Jurkat, Clone E6-1 (cell line): ENCODE results near the gene ZNF804A.
"Not testable (repeated sequence)": the region's sequence is repeated elsewhere in the genome, so short reads cannot be mapped to it uniquely, and the experiment has no call there.

Source experiments
- DNase-seq: peaks from one replicate; pipeline ENCODE4 v3.0.0-alpha.2; 2011; ENCODE audit warnings: low read depth, low spot score
- H3K4me3 ChIP-seq: 2 replicates; pipeline ENCODE4 v1.5.1; 2011; ENCODE audit warnings: mild to moderate bottlenecking, low read length, control low read depth, moderate library complexity

The ZNF804A gene

GRCh38 chr2:184685999-184686841, 87.9 kb downstream of the ZNF804A start:
- DNase-seq: no peak
- H3K4me3 ChIP-seq: no peak overlapping the region

GRCh38 chr2:184689638-184690037, 91.3 kb downstream of the ZNF804A start:
- no peak for DNase-seq
- H3K4me3 ChIP-seq: no peak overlapping the region

- no peak for DNase-seq
- no peak overlapping the region for H3K4me3 ChIP-seq
Observed at GRCh38 chr2:184692141-184692734, 93.9 kb downstream of the ZNF804A start.

GRCh38 chr2:184696644-184697043, 98.3 kb downstream of the ZNF804A start:
- DNase-seq: no peak
- H3K4me3 ChIP-seq: no peak overlapping the region

- H3K4me3 ChIP-seq: no peak overlapping the region
- DNase-seq: no peak
Observed at GRCh38 chr2:184698476-184698875, 100.1 kb downstream of the ZNF804A start.

- DNase-seq: no peak
- no peak overlapping the region for H3K4me3 ChIP-seq
Observed at GRCh38 chr2:184721881-184722280, 123.6 kb downstream of the ZNF804A start.

- H3K4me3 ChIP-seq: no peak overlapping the region
- DNase-seq: no peak
Observed at GRCh38 chr2:184727813-184728212, 129.5 kb downstream of the ZNF804A start.

- no peak for DNase-seq
- no peak overlapping the region for H3K4me3 ChIP-seq
Observed at GRCh38 chr2:184728411-184728810, 130.1 kb downstream of the ZNF804A start.

GRCh38 chr2:184729581-184729980, 131.3 kb downstream of the ZNF804A start:
- no peak overlapping the region for H3K4me3 ChIP-seq
- no peak for DNase-seq

- no peak overlapping the region for H3K4me3 ChIP-seq
- no peak for DNase-seq
Observed at GRCh38 chr2:184730288-184730687, 132.0 kb downstream of the ZNF804A start.

GRCh38 chr2:184734338-184734737, 136.0 kb downstream of the ZNF804A start:
- H3K4me3 ChIP-seq: no peak overlapping the region
- DNase-seq: no peak

- H3K4me3 ChIP-seq: no peak overlapping the region
Observed at GRCh38 chr2:184735611-184736010, 137.3 kb downstream of the ZNF804A start.

GRCh38 chr2:184743096-184743495, 144.8 kb downstream of the ZNF804A start:
- no peak for DNase-seq
- H3K4me3 ChIP-seq: no peak overlapping the region

More at GRCh38 chr2:184735611-184736010, 137.3 kb downstream of the ZNF804A start:
- no peak for DNase-seq

- no peak overlapping the region for H3K4me3 ChIP-seq
- no peak for DNase-seq
Observed at GRCh38 chr2:184756161-184756560, 157.8 kb downstream of the ZNF804A start.

- no peak for DNase-seq
- no peak overlapping the region for H3K4me3 ChIP-seq
Observed at GRCh38 chr2:184756885-184757284, 158.6 kb downstream of the ZNF804A start.

- not testable (repeated sequence) for DNase-seq, H3K4me3 ChIP-seq
Observed at GRCh38 chr2:184759557-184760255, 161.4 kb downstream of the ZNF804A start.

- DNase-seq: no peak
- no peak overlapping the region for H3K4me3 ChIP-seq
Observed at GRCh38 chr2:184760931-184761330, 162.6 kb downstream of the ZNF804A start.

GRCh38 chr2:184765112-184765895, 167.0 kb downstream of the ZNF804A start:
- DNase-seq: no peak
- no peak overlapping the region for H3K4me3 ChIP-seq

- H3K4me3 ChIP-seq: no peak overlapping the region
- DNase-seq: no peak
Observed at GRCh38 chr2:184767059-184767458, 168.7 kb downstream of the ZNF804A start.
